HepG2 (cell line): Measurements from ENCODE around the gene DUSP8.
"Not testable (repeated sequence)": the region's sequence is repeated elsewhere in the genome, so short reads cannot be mapped to it uniquely, and the experiment has no call there.

ENCODE experiments used
- POLR2AphosphoS5 ChIP-seq: IDR thresholded peaks from 2 replicates; pipeline ENCODE4 v1.6.1; 2012; ENCODE audit warnings: low read depth, low read length
- ZFP91 ChIP-seq: sonication (generic); formaldehyde crosslinking; IDR thresholded peaks from 2 replicates; pipeline ENCODE4 v1.9.0; 2022; ENCODE audit warnings: missing genetic modification reagents, mild to moderate bottlenecking, borderline replicate concordance
- ZNF274 ChIP-seq: sonication (generic); formaldehyde crosslinking; IDR thresholded peaks from 2 replicates; pipeline ENCODE4 v1.5.1; 2020; ENCODE audit warnings: mild to moderate bottlenecking, missing genetic modification reagents
- ZNF350 ChIP-seq: sonication (generic); formaldehyde crosslinking; IDR thresholded peaks from 2 replicates; pipeline ENCODE4 v1.4.0; 2020; ENCODE audit warnings: mild to moderate bottlenecking, low read depth, missing genetic modification reagents, borderline replicate concordance
- TF ChIP-seq, protein P1 (sequence below): sonication (generic); formaldehyde crosslinking; IDR thresholded peaks from 2 replicates; pipeline ENCODE4 v1.4.0; 2020; ENCODE audit warnings: missing genetic modification reagents

- TF ChIP-seq, protein P1, sequence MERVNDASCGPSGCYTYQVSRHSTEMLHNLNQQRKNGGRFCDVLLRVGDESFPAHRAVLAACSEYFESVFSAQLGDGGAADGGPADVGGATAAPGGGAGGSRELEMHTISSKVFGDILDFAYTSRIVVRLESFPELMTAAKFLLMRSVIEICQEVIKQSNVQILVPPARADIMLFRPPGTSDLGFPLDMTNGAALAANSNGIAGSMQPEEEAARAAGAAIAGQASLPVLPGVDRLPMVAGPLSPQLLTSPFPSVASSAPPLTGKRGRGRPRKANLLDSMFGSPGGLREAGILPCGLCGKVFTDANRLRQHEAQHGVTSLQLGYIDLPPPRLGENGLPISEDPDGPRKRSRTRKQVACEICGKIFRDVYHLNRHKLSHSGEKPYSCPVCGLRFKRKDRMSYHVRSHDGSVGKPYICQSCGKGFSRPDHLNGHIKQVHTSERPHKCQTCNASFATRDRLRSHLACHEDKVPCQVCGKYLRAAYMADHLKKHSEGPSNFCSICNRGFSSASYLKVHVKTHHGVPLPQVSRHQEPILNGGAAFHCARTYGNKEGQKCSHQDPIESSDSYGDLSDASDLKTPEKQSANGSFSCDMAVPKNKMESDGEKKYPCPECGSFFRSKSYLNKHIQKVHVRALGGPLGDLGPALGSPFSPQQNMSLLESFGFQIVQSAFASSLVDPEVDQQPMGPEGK (CRISPR knock-in tag), result not testable (repeated sequence)
- not testable (repeated sequence) for TF ChIP-seq ZNF274 (CRISPR knock-in tag); ZFP91 (CRISPR knock-in tag); ZNF350; POLR2AphosphoS5
Observed at GRCh38 chr11:1584661-1585370, 12.7 kb upstream of the DUSP8 start, which contains the start of gene KRTAP5-1.
